T-helper 1 cell treated with Interleukin-12 subunit alpha and Interleukin-12 subunit beta and Interleukin-4 antibody, amounts not matched to agents 30 ng/mL and 1 ng/mL, for 36 hours (primary cell): ENCODE measurements around the gene SH2D1B. TPM values are rescaled to one million over a fixed set of nuclear protein-coding genes. Genes with fewer than 3 reads are reported as not detected.

Experiments used
- intact Hi-C: fragments of 100-400 bp; cut with micrococcal nuclease; formaldehyde crosslinking; loops from one replicate; pipeline ENCODE4 v1.15.1; 2024
- total RNA-seq: library from RNA; stranded (reverse); gene quantifications from 2 replicates; pipeline ENCODE4 v1.2.3, GENCODE V29; 2022

SH2D1B gene
- total RNA-seq, 1 donor from 2014 or later = not detected

GRCh38 chr1:162398999-162399580, 12.8 kb downstream of the SH2D1B start:
- intact Hi-C loops = no loop called here

- intact Hi-C loops = no loop called here
These were observed 13.9 kb downstream of the SH2D1B start for GRCh38 chr1:162397943-162398560.

DNA sequence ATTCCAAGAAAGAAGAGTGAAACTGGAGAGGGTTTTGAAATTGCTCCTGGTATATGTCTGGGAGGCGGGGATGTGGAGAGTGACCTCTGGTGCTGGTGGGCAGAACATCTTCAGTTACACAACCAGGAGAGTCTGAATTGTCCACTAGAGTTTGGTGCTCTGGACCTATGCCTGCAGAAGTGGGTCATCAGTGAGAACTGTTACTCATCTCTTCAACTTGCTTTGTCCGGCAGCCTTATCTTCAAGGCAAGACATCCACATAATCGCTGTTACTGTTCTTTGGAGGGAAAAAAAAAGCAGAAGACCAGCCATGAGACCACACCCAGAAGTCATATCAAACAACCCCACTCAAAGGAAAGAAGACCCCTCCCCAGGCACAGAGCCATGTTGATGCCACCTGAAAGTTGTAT, 14.9 kb downstream of the SH2D1B start:
- intact Hi-C loops = no loop called here

DNA sequence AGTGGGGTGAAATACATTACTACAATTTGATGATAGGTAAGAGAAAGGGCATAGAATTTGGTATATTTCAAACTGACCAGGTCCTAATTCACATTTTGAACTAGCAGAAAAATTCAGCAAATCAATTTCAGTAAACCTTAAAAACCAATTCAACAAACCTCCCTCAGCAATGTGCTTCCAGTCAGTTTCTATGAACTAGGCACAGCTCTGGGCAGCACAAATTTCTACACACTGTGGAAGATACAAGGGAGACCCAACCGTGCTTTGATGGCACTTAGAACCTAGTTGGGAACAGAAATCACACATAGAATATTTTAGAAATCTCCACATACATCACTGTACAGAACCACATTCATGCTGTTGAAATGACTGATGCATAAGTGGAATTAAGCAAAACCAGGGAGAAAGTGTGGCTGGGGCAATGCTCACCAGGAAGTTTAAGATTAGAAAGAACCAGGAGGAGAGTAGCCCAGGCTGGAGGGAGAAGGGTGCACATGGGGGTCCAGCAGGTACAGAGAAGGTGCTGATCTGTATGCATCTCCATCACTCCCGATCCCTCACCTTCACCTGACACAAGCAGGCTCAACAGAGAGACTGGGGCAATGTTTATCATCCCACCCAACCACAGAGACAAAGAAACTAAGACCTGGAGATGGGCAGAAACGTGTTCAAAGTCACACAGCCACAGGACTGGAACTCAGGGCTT, 15.6 kb downstream of the SH2D1B start:
- intact Hi-C loops = no loop called here

DNA sequence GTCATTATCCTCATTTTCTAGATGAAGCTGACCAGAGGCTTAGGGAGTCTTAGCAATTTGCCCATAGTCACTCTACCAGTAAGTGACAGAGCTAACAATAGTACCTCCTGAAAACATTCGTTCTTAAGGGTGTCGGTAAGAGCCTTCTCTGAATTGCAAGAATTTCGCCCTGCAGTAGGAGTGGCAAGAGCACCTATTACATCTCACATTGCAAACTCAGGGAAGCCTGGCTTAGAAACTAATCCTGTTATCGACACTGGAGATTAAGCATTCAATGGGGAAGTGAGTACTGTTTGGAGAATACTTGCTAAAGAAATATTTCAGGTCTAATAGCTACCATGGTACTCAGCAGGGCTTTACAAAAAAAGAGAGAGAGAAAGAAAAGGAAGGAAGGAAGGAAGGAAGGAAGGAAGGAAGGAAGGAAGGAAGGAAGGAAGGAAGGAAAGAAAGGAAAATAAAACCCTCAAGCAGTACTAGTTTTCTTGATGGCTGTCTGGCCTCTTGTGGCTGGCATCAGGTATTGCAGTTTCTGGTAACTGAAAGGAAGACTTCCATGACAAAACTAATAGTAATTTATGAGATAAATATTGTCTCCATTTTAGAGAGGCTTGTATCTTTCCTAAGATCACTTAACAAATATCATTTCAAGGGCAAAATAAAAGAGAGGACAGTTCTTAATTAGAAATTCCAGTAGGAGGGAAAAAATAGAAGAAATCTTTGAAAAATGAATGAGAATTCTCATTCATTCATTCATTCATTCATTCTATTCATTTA, 20.0 kb downstream of the SH2D1B start:
- intact Hi-C loops = loop anchor here (1.0 kb wide), 2 partner anchors 336 to 600 kb away; no protein-coding TSS in a partner anchor

DNA sequence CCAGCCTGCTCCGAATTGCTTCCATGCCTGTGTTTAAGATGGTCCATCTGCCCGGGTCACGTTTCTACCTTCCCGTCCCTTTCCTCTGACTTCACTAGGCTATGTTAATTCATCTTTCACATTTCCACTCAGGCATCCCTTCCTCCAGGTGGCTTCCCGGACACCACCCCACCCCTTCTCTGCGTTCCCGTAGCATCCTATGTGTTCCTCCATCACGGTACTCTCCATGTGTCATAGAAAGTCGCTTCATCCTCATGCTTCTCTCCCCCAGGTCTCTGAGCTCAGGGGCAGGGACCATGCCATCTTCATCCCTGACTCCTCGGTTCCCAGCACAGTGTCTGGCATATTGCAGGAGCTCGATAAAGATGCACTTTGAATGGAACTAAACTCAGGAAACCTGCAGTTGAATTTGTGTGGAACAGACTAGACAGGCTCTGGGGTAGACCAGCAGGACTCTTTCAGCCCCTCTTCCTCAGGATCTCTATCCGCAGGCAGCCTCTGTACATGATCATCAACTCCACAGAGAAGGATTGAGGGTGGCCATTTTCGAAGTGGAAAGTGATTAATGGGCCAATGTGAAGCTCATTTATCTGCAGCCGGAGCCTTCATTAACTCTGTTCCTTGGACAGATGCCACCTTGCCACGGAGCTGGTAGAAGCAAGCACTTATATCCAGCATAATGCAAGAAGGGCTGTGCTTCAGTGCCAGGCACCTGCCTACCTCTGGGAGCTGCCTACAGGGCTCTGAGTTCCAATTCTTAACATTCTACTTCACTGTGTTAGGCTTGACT, 21.3 kb downstream of the SH2D1B start:
- intact Hi-C loops = no loop called here

DNA sequence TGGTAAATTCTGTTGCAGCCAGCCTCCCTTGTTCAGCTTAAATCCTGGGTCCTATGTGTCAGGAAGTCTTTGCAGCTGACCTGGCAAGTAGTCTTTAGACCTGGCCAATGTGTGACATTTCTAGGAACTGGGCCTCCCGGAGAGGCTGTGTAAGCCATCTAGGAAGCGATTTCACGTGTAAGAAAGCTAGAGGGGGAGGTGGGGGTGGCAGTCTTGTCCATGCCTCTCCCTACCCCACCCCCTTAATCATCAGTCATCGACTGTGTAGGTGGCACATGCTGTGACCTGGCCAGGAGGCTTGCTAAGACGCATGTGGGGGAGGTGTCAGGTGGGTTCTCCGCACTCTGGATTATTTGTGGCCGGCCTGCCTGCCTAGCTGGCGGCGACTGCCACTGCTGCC, 22.0 kb downstream of the SH2D1B start:
- intact Hi-C loops = no loop called here

GRCh38 chr1:162389021-162389818, 22.7 kb downstream of the SH2D1B start:
- intact Hi-C loops = no loop called here

- intact Hi-C loops = no loop called here
These were observed 23.3 kb downstream of the SH2D1B start for GRCh38 chr1:162388615-162389014.

DNA sequence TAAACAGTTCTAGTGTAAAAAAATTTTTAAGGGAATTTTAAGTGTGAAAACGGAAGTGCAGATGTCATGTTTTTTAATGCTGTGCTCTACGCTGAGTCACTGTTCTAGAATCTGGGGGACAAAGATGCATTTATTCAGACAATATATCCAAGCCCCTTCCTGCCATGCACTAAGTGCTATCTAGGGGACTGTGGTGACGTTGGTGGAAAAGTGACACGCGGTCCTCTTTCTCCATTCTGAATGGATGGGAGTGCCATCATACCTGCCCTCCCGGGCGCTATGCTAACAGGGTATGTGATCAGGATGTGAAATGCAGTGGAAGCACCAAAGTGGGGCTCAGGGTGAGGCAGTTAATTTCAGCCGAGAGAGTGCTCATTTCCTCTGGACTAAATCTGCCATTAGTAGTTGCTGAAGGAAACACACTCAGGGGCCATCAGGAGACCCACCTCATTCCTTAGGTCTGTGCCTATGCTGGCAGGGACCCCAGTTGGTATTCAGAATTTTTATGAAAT, 23.8 kb downstream of the SH2D1B start:
- intact Hi-C loops = no loop called here

- intact Hi-C loops = no loop called here
These were observed 24.5 kb downstream of the SH2D1B start for GRCh38 chr1:162387226-162388082.

DNA sequence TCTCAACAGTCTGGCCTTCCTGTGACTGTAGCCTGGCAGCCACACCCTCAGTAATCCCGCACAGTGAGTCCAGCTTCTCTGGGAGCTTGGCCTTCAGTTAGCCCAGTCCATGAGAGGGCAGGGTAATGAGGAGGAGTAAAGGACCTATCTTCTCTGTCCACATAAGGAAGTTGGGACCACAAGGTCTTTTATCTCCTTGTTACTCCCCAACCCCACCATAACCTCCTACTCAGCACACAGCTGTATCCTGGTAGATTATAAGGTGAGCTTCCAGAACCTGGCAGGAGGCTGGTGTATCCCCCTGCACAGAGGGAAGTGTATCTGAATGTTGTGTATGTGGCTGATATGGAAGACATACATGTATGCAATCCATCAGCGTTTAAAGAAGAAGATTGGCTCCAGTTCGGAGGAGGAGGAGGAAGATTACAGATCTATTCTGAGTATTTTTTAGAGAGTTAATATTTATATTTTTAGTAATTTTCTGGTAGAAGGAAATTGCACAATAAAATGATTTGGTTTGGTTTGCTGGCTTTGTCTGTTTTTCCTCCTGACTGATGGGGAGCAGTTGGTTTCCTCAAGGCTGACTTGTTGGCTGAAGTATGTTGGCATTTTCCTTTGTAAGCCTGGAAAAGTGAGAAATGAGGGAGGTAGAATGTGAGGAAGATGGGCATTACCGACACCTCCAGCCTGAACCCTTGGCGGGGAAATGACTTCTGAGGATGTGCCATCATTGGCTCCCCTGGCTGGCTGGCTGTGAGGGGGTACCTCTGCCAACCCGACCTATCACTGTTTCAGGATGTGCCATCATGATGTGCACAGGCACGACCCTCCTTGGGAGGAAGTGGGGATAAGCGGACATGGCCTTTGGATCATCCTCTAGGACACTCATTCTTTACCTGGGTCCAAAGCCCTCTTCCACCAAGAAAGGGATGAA, 25.4 kb downstream of the SH2D1B start:
- intact Hi-C loops = no loop called here

GRCh38 chr1:162385702-162386101, 26.2 kb downstream of the SH2D1B start:
- intact Hi-C loops = no loop called here

GRCh38 chr1:162385280-162385623, 26.7 kb downstream of the SH2D1B start:
- intact Hi-C loops = no loop called here

GRCh38 chr1:162384601-162385279, 27.2 kb downstream of the SH2D1B start:
- intact Hi-C loops = no loop called here

DNA sequence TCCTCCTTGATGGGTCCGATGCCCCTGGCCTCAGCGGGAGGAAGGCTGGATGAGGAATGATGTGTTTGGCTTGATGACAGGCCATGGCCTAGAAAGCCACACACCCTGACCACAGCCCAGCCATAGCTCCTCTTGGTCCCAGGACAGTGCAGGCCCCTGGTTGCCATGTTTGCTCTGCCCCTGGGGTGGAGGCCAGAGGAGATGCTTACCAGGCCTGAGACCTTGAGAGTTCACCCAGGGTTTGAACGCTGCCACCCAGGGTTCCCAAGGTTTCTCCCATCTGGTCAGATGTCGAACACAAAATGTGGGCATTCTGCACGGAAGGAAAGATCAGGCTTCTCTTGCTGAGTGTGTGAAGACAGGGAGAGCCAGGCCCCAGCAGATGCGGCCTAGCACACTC, 27.8 kb downstream of the SH2D1B start:
- intact Hi-C loops = no loop called here

DNA sequence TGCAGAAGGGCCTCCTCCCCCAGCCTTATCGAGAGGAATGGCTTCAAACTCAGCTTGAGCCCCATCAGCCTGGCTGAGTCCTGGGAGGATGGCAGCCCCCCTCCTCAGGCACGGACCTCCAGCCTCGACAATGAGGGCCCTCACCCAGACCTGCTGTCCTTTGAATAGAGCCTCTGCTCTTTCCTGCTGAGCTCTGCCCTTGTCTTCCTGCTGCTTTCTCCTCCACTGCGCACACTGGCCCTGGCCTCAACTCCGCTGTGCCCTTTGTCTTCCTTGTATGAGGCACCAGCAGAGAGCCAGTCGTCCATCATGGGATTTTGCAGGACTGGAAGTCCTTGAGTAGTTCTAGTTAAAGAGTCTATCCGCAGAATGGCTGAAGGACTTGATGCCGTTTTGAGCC, 28.4 kb downstream of the SH2D1B start:
- intact Hi-C loops = no loop called here

GRCh38 chr1:162383091-162383490, 28.8 kb downstream of the SH2D1B start:
- intact Hi-C loops = no loop called here
